Globus pallidus (tissue), 1 donor: Measurements from ENCODE around the gene ZIC2.
"Not testable (repeated sequence)": the region's sequence is repeated elsewhere in the genome, so short reads cannot be mapped to it uniquely, and the experiment has no call there.

Source experiments
- DNase-seq: peaks from one replicate; pipeline ENCODE4 v3.0.0-alpha.2; 2015; ENCODE audit warnings: low spot score

Gene ZIC2

GRCh38 chr13:99981735-99982035, at the start of gene ZIC2:
Gene ZIC2, plus strand, starts transcription at chr13:99981784. Its CDS starts 281 bp downstream, at chr13:99982065.
- DNase-seq, result no peak

DNA sequence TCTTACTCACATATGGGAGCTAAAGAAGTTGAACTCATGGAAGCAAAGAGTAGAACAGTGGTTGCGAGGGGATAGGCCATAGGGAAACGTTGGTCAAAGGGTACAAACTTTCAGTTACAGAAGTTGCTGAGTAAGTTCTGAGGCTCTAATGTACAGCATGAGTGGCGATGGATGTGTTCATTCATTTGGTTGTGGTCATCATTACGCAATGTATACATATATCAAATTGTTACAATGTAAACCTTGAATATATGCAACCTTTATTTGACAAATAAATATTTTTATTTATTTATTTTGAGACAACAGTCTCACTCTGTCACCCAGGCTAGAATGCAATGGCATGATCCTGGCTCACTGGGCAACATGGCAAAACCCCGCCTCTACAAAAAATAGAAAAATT, 48.7 kb upstream of the ZIC2 start:
- no peak for DNase-seq

DNA sequence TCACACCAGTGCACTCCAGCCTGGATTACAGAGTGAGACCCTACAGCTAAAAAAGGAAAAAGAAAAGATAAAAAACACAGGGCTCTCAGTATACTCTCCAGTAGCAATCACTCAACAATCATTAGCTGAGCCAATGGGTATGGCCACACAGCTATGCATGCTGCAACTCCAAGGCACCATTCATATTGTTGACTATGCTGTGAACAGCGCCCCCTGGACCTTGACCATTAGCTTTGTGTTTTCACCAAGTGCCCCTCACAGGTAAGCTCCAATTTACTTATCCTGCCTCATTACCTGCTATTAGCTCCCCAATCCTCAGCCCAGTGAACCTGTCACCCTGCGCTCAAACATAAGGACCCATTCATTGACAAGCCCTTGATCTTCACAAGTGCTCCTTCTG, 45.8 kb upstream of the ZIC2 start:
- no peak for DNase-seq

- DNase-seq, result no peak
Observed at GRCh38 chr13:99938635-99939034, 42.9 kb upstream of the ZIC2 start.

DNA sequence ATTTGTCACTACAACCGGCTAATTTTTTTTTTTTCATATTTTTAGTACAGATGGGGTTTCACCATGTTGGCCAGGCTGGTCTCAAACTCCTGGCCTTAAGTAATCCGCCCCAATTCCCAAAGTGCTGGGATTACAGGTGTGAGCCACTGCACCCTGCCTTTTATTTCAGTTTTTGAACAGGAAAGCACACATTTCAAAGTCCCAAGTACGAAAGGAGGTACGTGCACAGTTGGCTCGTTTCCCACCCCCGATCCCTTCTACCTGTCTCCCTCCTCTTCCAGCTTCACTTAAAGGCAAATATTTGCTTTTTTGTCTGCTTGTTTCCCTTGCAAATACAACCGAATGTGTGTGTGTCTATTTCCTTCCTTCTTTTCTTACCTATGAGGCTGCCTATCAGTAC, 40.5 kb upstream of the ZIC2 start:
- DNase-seq, result no peak

GRCh38 chr13:99941911-99942310, 39.7 kb upstream of the ZIC2 start:
- DNase-seq, result no peak

DNA sequence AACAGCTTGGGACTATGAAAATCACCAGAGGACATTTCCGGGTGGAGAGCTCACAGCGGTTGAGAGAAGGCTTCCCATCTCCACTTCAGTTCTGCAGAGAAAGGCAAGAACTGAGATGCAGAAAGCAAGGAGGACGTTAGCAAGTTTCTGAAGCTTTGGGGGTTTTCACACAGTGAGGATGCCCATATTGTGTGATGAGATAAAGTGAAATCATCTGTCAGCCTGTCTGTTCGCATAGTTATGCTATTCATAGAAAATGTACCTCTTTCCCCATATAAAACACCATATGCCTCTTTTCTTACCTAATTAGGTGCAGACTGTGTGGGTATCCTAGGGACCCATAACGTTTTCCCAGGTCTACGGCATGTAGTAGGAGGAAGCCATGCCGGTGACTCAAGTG, 37.5 kb upstream of the ZIC2 start:
- DNase-seq, result no peak

GRCh38 chr13:99944606-99945005, 37.0 kb upstream of the ZIC2 start:
- DNase-seq, result no peak

GRCh38 chr13:99945515-99945914, 36.1 kb upstream of the ZIC2 start:
- DNase-seq, result not testable (repeated sequence)

DNA sequence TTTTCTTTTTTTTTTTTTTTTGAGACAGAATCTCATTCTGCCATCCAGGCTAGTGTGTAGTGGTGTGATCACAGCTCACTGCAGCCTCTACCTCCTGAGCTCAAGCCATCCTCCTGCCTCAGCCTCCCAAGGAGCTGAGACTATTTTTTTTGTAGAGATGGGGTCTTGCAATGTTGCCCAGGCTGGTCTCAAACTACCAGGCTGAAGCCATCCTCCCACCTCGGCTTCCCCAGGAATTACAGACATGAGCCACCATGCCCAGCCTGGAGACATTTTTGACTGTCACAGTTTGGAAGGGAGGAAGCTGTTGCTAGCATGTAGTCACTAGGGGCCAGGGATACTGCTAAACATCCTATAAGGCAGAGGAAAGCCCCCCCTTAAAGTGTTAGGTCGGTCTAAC, 33.9 kb upstream of the ZIC2 start:
- DNase-seq, result no peak

DNA sequence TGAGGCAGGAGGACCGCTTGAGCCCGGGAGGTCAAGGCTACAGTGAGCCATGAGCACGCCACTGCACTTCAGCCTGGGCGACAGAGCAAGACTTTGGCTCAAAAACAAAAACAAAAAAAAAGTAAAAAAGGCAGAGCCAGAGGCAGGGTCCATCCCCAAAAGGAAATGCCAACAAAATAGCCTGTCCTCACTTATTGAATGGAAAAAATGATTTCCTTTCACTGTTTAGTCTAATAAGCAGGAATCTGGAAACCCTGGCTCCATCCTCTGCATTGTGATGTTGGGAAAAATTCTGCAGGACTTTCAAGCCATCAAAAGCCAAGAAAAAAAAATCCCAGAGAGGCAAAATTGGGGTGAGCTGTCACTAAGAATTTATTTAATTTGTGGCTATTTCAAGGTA, 33.2 kb upstream of the ZIC2 start:
- DNase-seq, result no peak

- DNase-seq, result no peak
Observed at GRCh38 chr13:99948907-99949678, 32.5 kb upstream of the ZIC2 start.

GRCh38 chr13:99949679-99950413, 31.7 kb upstream of the ZIC2 start:
- no peak for DNase-seq

- not testable (repeated sequence) for DNase-seq
Observed at GRCh38 chr13:99951666-99952065, 29.9 kb upstream of the ZIC2 start.

- DNase-seq, result no peak
Observed at GRCh38 chr13:99953138-99953755, 28.3 kb upstream of the ZIC2 start.

GRCh38 chr13:99955107-99955746, 26.4 kb upstream of the ZIC2 start:
- no peak for DNase-seq

- DNase-seq, result no peak
Observed at GRCh38 chr13:99955747-99956472, 25.7 kb upstream of the ZIC2 start.

GRCh38 chr13:99956473-99957349, 24.9 kb upstream of the ZIC2 start:
- no peak for DNase-seq

GRCh38 chr13:99958406-99959126, 23.0 kb upstream of the ZIC2 start:
- no peak for DNase-seq

- peak; percentile 69 for DNase-seq
Observed at GRCh38 chr13:99959127-99959539, 22.5 kb upstream of the ZIC2 start.
